NCI-H1092 (cell line): Measurements from ENCODE around the gene CFAP20DC.
"Not testable (repeated sequence)": the region's sequence is repeated elsewhere in the genome, so short reads cannot be mapped to it uniquely, and the experiment has no call there.

Source experiments
- DNase-seq: peaks from one replicate; lab custom pipeline; 2025; lab: John Stamatoyannopoulos, UW

The CFAP20DC gene

DNA sequence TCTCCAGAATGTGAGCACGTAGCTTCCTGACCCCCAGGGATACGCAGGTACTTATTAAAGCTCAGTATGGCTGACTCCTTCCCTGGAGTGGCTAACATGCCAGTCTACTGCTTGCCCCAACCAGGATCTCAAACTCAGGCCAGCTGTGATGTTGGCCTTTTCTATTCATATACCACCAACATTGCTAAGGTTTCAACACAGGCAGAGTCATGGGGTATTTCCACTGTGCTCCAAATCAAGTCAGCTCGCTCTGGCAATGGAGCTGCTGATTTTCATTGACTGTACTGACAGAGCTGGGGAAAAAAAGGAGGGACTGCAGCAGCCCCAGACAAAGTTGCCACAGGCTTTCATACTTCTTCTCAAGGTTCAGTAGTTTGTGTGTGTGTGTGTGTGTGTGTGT is 87.0 kb downstream of the CFAP20DC start:
- DNase-seq: no peak

DNA sequence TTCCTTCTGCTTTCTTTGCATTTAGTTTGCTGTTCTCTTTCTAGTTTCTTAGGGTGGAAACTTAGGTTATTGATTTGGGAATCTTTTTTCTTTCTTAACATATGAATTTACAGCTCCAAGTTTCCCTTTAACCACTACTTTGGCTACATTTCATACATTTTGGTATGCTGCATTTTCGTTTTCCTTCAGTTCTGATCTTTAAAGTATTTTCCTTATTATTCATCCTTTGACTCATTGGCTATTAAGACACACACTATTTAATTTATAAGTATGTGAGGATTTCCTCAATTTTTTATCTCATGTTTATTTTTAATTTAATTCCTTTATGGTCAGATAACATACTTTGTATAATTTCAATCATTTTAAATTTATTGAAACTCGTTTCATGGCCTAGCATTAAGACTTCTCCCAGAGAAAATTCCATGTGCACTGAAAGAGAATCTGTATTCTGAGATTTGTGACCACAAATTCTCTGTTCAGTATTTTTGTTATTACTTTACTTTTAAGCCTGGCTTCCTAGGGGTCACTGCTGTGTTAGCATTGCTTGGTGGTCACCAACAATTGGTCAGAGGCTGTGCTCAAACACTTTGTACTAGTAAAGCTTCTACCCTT is 87.7 kb downstream of the CFAP20DC start:
- no peak for DNase-seq

DNA sequence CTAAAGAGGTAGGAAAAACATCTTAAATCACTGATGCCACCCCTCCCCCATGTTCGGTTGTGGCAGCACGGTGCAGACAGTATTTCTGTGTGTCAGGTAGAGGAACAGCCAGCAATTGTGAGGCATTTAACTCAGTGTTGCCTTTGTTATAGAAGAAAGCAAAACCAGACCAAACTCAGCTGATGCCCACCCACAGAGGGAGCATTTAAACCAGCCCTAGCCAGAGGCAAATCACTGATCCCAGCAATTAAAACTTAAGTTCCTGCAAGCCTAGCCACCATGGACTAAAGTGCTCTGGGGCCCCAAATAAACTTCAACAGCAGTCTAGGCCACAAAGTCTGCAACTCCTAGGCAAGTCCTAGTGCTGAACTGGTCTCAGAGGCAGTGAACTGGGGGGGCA is 94.5 kb downstream of the CFAP20DC start:
- no peak for DNase-seq

DNA sequence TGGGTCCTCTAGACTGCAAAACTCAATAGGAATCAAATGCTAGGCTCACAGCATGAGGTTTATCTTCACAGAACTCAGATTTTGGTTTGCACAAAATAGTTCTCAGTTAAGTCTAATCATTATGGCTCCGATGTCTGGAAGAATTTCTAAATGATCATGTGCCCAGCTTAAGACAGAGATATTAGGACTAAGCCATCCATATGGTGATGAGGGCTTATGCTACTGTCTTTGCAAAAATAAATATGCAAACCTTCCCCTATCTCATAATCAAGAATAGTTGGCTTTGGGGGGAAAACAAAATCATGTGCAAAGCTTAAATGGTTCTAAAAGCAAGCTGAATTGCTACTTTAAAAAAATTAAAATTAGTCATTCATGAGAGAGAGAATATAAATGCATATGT is 96.5 kb downstream of the CFAP20DC start:
- DNase-seq: no peak

DNA sequence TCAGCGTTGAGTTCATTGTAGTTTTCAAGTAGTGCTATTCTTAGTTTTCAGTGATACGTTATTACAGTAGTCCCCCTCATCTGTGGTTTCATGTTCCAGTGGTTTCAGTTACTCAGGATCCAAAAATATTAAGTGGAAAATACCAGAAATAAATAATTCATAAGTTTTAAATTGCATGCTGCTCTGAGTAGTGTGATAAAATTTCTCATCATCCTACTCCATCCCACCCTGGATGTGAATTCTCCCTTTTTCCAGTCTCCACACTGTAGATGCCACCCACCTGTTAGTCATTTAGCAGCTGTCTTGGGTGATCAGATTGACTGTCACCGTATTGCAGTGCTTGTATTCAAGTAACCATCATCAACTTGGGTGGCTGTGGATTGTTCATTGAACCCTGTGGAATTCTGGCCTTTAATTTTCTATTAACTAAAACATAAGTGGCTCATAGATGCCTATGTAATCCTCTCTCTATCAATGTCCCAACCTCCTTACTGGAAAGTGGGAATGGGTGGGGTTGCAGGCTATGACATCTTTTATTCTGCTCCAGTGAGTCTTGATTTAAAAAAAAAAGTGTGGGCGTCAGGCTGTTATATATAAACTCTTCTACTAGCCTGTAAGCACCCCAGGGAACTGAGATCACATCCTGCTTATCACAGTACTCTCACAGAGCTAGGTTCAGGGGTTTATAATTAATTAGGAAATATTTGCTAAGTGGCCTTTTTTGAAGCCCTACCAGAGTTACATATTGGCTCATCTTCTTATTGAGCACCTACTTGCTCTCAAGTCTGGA is 97.5 kb downstream of the CFAP20DC start:
- no peak for DNase-seq

DNA sequence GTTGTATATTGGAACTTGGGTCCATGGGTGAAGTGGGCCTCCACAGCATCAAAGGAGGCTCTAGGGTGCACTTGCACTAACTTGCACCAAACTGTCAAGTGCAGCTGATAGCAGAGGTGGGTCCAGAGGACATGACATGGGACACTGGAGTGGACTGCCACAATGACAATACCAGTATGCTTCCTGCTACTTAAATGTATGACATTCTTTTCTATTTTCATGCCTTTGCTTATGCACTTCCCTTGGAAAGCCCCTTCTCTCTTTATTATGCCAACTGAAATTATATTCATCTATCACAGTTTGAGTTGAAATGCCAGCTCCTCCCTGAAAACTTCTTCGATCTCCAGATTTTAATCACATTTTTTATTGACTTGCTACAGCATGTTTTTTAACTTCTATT is 101.8 kb downstream of the CFAP20DC start:
- no peak for DNase-seq

DNA sequence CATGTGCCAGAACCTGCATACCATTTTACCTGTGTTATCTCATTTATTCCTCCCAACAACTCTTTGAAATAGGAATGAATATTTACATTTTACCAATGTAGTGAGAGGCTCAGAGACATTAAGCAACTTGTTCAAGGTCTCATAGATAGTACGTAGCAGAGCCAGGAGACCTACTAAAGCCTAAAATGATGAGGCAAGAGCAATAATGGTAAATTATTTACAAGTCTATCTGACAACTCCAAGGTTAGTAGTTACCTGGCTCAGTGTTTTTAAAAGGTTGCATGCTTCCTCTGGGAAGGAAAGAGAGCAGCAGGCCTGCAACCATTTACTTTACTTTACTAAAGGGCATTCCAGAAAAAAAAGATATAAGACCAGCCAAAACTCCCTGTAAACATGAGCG is 103.0 kb downstream of the CFAP20DC start:
- DNase-seq: no peak

DNA sequence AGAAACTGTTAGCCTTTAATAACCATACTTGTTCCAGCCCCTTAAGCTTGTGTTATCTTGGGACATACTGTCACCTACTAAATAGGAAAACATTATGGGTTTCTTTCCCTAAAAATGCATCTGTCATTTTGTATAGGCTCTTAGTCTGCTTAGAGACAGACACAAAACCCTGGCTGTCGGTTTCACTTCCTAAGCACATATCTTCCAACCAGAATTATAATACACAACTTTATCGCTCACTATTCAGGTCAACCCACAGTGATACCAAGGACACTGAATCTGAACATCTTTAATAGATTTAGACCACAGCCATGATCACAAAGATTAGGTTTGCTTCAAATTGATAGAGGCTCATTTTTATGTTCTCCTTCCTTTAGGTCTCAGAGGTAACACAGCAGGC is 111.8 kb downstream of the CFAP20DC start:
- no peak for DNase-seq

DNA sequence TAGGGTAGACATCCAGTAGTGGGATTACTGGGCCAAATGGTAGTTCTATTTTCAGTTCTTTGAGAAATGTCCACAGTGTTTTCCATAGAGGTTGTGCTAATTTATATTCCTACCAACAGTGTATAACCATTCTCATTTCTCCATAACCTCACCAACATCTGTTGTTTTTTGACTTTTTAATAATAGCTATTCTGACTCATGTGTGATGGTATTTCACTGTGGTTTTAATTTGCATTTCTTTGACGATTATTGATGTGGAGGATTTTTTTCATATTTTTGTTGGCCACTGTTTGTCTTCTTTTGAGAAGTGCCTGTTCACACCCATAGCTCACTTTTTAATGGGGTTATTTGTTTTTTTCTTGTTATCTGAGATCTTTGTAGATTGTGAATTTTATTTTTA is 125.2 kb downstream of the CFAP20DC start:
- DNase-seq: no peak

DNA sequence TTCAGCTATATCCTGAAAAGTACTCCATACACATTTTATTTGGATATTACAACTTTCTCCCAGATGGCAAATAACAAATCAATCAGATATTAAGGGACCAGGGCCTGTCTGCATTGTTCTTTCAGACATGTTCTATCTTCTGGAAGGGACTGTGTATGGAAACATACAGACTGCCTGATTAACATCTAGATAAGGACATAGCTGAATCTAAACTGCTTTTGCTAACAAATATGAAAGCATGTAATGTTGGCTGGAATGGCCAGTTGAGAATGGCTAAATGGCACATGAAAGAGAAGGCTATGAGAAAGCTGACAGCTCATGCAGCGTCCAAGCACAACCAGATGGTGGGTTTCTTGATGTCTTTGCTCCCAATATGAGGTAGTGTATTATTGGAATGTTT is 149.4 kb downstream of the CFAP20DC start:
- DNase-seq: no peak

DNA sequence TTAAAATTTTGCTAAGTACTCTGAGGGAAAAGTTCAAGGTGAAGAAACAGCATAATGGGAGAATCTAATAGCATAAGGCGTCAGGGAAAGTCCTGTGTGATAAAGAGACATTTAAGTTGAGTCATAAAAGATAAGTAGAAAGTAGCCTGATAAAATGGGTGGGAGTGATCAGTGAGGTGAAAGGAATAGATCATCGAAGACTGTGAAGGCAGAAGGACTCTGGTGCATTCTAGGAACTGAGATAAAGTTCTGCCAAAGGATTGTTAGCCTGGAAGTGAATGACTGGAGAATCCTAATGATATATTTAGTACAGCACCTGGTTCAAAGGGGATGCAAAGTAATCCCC is 149.9 kb downstream of the CFAP20DC start:
- no peak for DNase-seq

DNA sequence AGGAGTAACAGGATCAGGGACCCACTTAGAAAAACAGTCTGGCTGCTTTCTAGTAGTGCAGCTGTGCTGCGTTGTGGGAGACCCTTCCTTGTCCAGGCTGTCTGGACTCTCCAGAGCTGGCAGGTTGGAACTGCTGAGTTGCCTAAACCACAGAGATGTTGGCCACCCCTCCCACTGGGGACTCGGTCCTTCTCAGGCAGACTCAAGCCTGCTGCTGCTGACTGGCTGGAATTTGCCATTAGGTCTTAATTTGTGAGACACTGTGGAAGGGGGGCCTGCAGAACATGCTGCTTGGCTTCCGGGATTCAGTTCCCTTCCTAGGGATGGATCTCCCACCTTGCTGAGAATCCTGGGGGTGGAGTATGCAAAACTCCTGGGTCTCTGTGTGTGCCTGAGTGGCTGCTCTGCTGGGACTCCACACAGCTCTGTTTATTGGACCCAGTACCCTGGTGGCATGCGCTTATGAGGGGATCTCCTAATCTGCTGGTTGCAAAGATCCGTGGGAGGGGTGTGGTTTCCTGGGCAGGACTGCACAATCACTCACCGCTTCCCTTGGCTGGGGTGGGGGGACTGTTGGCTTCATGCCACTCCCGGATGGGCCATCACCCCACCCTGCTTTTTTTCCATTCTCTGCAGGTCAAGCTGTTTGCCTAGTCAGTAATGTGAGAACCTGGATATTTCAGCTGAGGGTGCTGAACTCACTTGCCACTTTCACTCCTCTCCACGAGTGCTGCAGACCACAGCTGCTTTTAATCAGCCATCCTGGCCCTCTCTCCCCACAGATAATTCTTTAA is 150.5 kb downstream of the CFAP20DC start:
- DNase-seq: no peak

DNA sequence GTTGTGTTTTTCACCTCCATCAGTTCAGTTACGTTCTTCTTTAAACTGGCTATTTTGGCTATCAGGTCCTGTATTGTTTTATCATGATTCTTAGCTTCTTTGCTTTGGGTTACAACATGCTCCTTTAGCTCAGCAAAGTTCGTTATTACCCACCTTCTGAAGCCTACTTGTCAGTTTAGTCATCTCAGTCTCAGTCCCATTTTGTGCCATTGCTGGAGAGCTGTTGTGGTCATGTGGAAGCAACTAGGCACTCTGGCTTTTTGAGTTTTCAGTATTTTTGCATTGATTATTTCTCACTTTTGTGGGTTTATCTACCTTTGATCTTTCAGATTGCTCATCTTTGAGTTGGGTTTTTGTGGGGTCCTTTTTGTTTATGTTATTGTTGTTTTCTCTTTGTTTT is 151.3 kb downstream of the CFAP20DC start:
- no peak for DNase-seq

DNA sequence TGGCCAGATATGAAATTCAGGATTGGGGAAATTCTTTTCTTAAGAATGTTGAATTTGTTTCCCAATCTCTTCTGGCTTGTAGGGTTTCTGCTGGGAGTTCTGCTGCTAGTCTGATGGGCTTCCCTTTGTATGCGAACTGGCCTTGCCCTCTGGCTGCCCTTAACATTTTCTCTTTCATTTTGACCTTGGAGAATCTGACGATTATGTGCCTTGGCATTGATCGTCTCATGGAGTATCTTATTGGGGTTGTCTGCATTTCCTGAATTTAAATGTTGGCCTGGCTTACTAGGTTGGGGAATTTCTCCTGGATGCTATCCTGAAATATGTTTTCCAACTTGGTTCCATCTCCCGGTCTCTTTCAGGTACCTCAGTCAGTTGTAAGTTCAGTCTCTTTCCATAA is 152.2 kb downstream of the CFAP20DC start:
- no peak for DNase-seq

DNA sequence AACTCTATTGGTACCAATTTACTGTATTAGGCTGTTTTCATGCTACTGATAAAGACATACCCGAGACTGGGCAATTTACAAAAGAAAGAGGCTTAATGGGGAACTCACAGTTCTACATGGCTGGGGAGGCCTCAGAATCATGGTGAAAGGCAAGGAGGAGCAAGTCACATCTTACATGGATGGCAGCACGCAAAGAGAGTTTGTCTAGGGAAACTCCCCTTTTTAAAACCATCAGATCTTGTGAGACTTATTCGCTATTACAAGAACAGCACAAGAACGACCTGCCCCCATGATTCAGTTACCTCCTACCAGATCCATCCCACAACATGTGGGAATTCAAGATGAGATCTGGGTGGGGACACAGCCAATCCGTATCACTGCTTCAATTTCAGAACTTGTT is 154.1 kb downstream of the CFAP20DC start:
- DNase-seq: not testable (repeated sequence)

DNA sequence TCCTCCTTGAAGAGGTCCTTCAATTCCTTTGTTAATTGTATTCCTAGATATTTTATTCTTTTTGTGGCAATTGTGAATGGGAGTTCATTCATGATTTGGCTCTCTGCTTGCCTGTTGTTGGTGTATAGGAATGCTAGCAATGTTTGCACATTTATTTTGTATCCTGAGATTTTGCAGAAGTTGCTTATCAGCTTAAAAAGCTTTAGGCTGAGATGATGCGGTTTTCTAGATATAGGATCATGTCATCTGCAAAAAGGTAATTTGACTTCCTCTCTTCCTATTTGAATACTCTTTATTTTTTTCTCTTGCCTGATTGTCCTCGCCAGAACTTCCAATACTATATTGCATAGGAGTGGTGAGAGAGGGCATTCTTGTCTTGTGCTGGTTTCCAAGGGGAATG is 157.3 kb downstream of the CFAP20DC start:
- not testable (repeated sequence) for DNase-seq

DNA sequence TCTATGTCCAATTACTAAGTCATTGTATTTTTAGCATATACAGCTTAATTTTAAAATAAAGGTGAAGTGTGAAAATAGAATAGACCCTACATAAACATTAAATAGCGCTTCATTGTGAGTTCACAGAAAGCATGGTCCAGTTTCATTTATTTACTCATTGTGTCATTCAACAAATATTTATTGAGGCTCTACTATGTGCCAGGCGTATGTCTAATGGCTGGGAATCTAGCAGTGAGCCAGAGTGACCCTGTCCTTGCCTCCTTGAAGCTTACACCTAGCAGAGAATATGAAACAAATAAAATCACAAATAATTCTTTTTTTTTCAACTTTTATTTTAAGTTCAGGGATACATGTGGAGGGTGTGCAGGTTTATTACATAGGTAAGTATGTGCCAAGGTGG is 161.7 kb downstream of the CFAP20DC start:
- DNase-seq: no peak

DNA sequence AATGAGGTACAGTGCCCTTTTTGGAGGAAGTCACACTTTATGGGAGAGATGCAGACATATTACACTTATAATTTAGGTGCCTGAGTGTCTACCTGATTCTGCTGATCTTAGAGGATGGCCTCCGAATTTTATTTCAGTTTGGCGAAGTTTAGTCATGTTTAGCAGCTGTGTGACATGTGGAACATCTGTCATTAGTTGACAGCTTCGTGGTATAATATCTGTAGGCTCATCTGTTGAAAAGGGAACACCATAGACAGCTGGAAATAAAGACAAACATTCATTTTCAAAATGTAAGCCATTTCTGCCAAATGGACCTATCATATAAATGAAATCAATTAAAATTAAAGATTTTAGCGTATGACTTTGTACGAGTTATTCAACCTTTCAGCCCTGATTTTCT is 165.4 kb downstream of the CFAP20DC start:
- no peak for DNase-seq

DNA sequence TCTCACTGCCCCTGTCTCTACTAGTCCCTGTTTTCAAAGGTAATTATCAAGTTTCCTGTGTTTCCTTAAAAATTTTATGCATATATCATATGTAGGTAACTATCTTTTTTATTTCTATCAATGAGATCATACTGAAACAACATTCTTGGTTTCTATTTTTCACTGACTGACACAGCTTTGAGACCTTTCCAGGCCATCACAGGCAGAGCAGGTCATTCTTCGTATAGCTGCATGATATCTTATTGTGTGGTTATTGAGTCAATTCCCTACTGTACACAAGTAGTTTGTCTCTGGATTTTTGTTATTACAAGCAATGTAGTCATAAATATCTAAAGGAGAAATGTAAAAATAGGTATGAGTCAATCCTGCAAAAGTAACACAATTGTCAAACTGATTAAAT is 169.6 kb downstream of the CFAP20DC start:
- no peak for DNase-seq

DNA sequence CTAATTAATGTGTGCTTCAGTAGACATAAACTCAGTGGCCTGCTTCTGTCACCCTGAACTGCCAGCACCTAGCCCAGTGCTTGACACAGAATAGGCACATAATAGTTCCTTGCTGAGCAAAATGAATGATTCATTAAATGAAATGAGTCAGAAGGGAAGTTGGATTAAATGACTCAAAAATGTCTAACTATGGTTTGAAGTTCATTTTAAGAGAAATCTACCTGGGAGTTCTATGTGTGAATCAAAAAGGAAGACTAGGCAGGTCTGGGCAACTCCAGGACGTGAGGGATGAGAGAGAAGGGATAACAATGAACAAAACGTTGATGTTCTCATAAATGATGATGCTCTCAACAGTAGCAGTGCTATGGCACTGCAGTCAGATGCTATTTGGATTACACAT is 175.0 kb downstream of the CFAP20DC start:
- DNase-seq: no peak

DNA sequence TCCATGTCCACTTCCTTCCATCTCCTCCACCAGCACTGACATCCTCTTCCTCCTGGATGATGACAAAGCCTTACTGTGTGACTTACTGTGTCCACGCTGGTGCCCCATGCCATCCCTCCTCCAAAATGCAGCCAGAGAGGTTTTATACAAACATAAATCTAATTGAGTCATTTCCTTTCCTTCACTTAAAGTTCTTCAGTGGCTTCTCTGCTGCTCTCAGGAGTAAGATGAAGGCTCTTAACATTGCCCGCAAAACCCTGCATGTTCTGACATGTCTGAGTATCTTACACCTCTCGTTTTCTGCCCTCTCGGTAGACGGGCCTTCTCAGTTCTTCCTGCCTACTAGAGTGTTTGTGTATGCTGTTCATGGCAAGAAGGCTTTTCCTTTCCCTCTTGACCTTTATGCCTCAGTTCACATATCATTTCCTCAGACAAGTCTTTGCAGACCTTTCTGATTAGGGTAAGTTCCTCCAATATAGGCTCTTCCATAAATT is 175.5 kb downstream of the CFAP20DC start:
- DNase-seq: no peak

DNA sequence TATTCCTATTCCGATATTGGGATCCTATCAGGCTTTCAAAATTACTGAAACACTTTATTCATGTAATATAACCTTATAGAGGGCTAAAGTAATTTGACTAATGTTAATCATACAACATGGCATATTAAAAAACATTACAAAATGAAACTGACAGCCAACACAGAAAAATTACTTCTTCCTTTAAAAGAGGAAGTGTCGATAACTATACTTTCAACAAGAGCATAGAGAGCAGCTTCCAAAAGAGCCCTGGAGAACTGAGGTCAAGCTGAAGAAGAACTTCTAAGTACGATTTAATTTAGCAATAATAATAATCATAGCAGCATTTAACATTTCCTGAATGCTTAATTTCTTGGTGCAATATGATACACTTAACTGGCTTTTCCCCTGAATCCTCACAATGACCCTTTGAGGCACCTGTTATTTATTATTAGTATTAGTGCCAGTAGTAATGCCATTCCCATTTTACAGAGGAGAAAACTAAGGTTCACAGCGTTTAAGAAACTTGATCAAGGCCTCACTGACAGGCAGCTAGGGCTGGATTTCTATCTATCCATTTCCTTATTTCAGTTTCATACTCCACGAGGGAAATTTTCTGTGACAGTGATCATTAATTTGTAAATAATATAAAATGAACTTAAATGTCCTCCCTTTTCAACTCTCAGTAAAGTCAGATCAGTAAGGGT is 181.6 kb downstream of the CFAP20DC start:
- DNase-seq: no peak

DNA sequence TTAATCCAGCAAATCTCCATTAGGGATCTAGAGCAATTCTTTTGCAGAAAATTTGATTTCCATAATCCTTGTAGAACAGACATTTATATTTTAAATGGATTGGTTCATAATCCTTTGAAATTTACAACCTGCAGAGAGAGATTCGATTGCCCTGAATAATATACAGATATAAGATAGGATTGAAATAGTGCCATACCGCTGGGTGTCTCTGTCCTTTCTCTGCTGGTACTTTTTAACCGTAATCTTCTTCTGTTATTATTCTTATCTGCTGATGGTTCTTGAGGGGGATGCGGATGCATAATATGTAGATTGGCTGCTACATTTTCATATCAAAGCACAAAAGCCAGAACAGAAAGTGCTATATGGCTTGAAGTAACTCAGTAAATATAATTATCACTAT is 182.2 kb downstream of the CFAP20DC start:
- DNase-seq: no peak
